ENCODE data around the gene SEM1. TPM values are rescaled to one million over a fixed set of nuclear protein-coding genes. Genes with fewer than 3 reads are reported as not detected.

Gene SEM1
- total RNA-seq, 1 donor from 2014 or later = 65.2 TPM

- Histone ChIP-seq H3K4me1 (peaks cover 13% of the 10 kb centered on the region), H3K4me2 (peak overlapping the region; percentile 11), H3K9ac (no peak overlapping the region), H3K36me3 (no peaks in the 10 kb centered on the region), H3K27ac (no peak overlapping the region), H3K4me3 (no peak overlapping the region), H3K9me3 (ENCODE audit: low read depth) (no peaks in the 10 kb centered on the region), H3K79me2 (ENCODE audit: low read depth) (no peaks in the 10 kb centered on the region), H2AFZ (replicated peaks) (peak overlapping the region; percentile 52), H3F3A (ENCODE audit: low read depth) (no peaks in the 10 kb centered on the region), H4K20me1 (ENCODE audit: low read depth) (no peaks in the 10 kb centered on the region), H3K27me3 (no peaks in the 10 kb centered on the region)
- no peak overlapping the region for H3K4me3 Mint-ChIP-seq
- TF ChIP-seq EZH2 (IDR thresholded peaks at IDR 0.05) (no peak), CTCF (IDR thresholded peaks at IDR 0.05) (no peak), EZH2phosphoT487 (IDR thresholded peaks at IDR 0.05) (no peak)
- H3K36me3 Mint-ChIP-seq = no peaks in the 10 kb centered on the region
- no peak overlapping the region for H3K27ac Mint-ChIP-seq
- no peaks in the 10 kb centered on the region for H3K27me3 Mint-ChIP-seq (ENCODE audit: insufficient read depth, low read depth)
- DNase-seq (ENCODE audit: low spot score) = peak; percentile 10
- peaks cover 14% of the 10 kb centered on the region for H3K4me1 Mint-ChIP-seq
- H3K9me3 Mint-ChIP-seq = no peaks in the 10 kb centered on the region
These were observed 30.0 kb upstream of the SEM1 start for GRCh38 chr7:96739609-96740008.

- Histone ChIP-seq H3K9ac (no peak overlapping the region), H3K79me2 (ENCODE audit: low read depth) (no peaks in the 10 kb centered on the region), H3K4me1 (peaks cover 13% of the 10 kb centered on the region), H3K4me2 (peak overlapping the region; percentile 11), H3K27ac (no peak overlapping the region), H4K20me1 (ENCODE audit: low read depth) (no peaks in the 10 kb centered on the region), H3K9me3 (ENCODE audit: low read depth) (no peaks in the 10 kb centered on the region), H3K4me3 (no peak overlapping the region), H2AFZ (replicated peaks) (no peak overlapping the region), H3F3A (ENCODE audit: low read depth) (no peaks in the 10 kb centered on the region), H3K27me3 (no peaks in the 10 kb centered on the region), H3K36me3 (no peaks in the 10 kb centered on the region)
- Mint-ChIP-seq H3K36me3 (no peaks in the 10 kb centered on the region), H3K4me3 (no peak overlapping the region), H3K27me3 (ENCODE audit: insufficient read depth, low read depth) (no peaks in the 10 kb centered on the region), H3K9me3 (no peaks in the 10 kb centered on the region), H3K27ac (no peak overlapping the region), H3K4me1 (peaks cover 14% of the 10 kb centered on the region)
- no peak for DNase-seq (ENCODE audit: low spot score)
- no peak for TF ChIP-seq EZH2 (IDR thresholded peaks at IDR 0.05)
These were observed 29.5 kb upstream of the SEM1 start for GRCh38 chr7:96739167-96739566.

- Mint-ChIP-seq H3K4me3 (no peak overlapping the region), H3K27me3 (ENCODE audit: insufficient read depth, low read depth) (no peaks in the 10 kb centered on the region), H3K36me3 (no peaks in the 10 kb centered on the region), H3K27ac (no peak overlapping the region), H3K4me1 (peaks cover 14% of the 10 kb centered on the region), H3K9me3 (no peaks in the 10 kb centered on the region)
- Histone ChIP-seq H3K9ac (no peak overlapping the region), H3F3A (ENCODE audit: low read depth) (no peaks in the 10 kb centered on the region), H3K36me3 (no peaks in the 10 kb centered on the region), H3K79me2 (ENCODE audit: low read depth) (no peaks in the 10 kb centered on the region), H2AFZ (replicated peaks) (no peak overlapping the region), H3K4me1 (peaks cover 13% of the 10 kb centered on the region), H3K27me3 (no peaks in the 10 kb centered on the region), H3K4me3 (no peak overlapping the region), H4K20me1 (ENCODE audit: low read depth) (no peaks in the 10 kb centered on the region), H3K27ac (no peak overlapping the region), H3K4me2 (no peak overlapping the region), H3K9me3 (ENCODE audit: low read depth) (no peaks in the 10 kb centered on the region)
- no peak for TF ChIP-seq CTCF (IDR thresholded peaks at IDR 0.05)
- TF ChIP-seq EZH2phosphoT487 (IDR thresholded peaks at IDR 0.05) = no peak
- no peak for TF ChIP-seq EZH2 (IDR thresholded peaks at IDR 0.05)
- DNase-seq (ENCODE audit: low spot score) = no peak
These were observed 29.1 kb upstream of the SEM1 start for GRCh38 chr7:96738705-96739104.

GRCh38 chr7:96737545-96738050 is 28.0 kb upstream of the SEM1 start:
- H3K9me3 ChIP-seq (ENCODE audit: low read depth) = no peaks in the 10 kb centered on the region

More at GRCh38 chr7:96737545-96738050, 28.0 kb upstream of the SEM1 start:
- H3K9ac ChIP-seq = no peak overlapping the region
- H3K4me1 ChIP-seq = peaks cover 13% of the 10 kb centered on the region
- no peaks in the 10 kb centered on the region for H3K36me3 ChIP-seq
- Mint-ChIP-seq H3K27ac (no peak overlapping the region), H3K36me3 (no peaks in the 10 kb centered on the region), H3K4me3 (no peak overlapping the region), H3K27me3 (ENCODE audit: insufficient read depth, low read depth) (no peaks in the 10 kb centered on the region), H3K4me1 (peaks cover 14% of the 10 kb centered on the region), H3K9me3 (no peaks in the 10 kb centered on the region)
- no peaks in the 10 kb centered on the region for H3F3A ChIP-seq (ENCODE audit: low read depth)
- H3K4me3 ChIP-seq = no peak overlapping the region
- DNase-seq (ENCODE audit: low spot score) = no peak
- H3K27ac ChIP-seq = no peak overlapping the region
- H4K20me1 ChIP-seq (ENCODE audit: low read depth) = no peaks in the 10 kb centered on the region
- no peaks in the 10 kb centered on the region for H3K79me2 ChIP-seq (ENCODE audit: low read depth)
- H2AFZ ChIP-seq (replicated peaks) = no peak overlapping the region
- no peak overlapping the region for H3K4me2 ChIP-seq
- TF ChIP-seq CTCF (IDR thresholded peaks at IDR 0.05) (no peak), EZH2phosphoT487 (IDR thresholded peaks at IDR 0.05) (no peak), EZH2 (IDR thresholded peaks at IDR 0.05) (no peak)
- H3K27me3 ChIP-seq = no peaks in the 10 kb centered on the region

All from neural progenitor cell (in vitro differentiated cells).